Fibroblast of skin of abdomen (primary cell): ENCODE data around the gene OR2V1.
A peak's percentile ranks its signal among the peaks of the same experiment; 100 is the strongest.
"Not testable (repeated sequence)": the region's sequence is repeated elsewhere in the genome, so short reads cannot be mapped to it uniquely, and the experiment has no call there.

Experiments used
- DNase-seq: peaks from one replicate; pipeline ENCODE4 v3.0.0-alpha.2; 2013

The OR2V1 gene

DNA sequence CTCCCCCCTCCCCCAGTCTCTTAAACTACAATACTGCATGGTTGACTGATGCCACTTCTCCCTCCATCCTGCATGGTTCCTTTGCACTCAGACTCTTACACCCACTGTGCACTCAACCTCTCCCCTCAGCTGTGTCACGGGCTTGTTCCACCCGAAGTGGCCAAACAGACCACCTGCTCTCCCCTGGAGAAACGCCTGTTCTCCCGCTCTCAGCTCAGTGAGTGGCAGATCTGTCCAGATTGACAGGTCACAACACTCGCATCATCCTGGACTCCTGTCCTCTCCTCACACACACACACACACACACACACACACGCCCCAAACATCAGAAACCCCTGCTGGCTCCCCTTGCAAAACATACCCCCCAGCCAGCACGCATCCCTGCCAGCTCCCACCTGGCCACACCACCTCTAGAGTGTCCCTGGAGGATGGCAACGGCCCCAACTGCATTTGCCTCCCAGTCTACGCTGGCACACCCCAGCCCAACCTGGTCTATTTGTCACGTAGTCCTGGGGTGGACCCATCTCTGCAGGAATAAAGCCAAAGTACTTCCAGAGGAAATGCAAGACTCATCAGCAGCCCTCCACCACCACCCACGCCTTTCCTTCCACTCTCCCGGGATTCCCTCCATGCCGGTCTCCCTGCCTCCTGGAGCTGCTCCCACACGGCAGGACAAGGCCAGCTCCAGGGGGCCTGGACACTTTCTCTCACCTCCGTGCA is 2.9 kb downstream of the OR2V1 start:
- no peak for DNase-seq

DNA sequence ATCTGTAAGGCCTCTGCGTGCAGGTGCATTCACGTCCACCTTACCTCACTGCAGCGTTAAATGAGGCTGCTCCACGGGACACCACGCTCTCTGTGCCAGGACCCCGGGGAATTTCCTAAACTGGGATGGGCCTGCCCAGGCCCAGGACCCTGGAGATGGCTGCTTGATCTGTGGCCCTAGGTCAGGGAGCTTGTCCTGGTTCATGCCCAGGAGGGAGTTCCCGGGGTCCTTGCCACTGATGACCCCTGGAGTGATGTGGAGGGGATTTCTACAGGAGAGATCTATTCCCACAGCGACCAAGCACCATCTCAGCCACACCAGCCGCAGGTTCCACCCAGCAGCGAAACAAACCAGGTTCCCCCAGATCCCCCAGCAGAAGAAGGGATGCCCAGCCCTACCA is 3.5 kb downstream of the OR2V1 start:
- DNase-seq = no peak

DNA sequence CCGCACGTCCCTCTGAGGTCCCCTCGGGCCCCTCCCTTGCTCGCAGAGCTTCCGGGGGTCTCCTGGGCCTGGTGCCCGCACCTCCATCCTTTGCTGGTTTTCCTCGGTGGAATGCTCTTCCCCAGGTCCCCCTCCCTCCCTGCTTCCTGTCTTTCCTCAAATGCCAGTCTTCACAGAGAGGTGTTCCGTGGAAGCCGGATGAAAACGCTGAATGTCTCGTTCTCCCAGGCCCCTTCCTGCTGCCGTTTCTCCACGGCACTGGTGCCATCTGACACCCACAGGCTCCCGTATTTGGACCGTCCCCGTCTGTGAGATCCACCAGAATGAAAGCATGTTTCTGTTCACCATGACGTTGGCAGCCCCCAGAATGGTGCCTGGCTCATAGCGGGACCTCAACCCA is 4.1 kb downstream of the OR2V1 start:
- DNase-seq = no peak

- no peak for DNase-seq
These were observed 6.4 kb downstream of the OR2V1 start for GRCh38 chr5:181124526-181124925.

DNA sequence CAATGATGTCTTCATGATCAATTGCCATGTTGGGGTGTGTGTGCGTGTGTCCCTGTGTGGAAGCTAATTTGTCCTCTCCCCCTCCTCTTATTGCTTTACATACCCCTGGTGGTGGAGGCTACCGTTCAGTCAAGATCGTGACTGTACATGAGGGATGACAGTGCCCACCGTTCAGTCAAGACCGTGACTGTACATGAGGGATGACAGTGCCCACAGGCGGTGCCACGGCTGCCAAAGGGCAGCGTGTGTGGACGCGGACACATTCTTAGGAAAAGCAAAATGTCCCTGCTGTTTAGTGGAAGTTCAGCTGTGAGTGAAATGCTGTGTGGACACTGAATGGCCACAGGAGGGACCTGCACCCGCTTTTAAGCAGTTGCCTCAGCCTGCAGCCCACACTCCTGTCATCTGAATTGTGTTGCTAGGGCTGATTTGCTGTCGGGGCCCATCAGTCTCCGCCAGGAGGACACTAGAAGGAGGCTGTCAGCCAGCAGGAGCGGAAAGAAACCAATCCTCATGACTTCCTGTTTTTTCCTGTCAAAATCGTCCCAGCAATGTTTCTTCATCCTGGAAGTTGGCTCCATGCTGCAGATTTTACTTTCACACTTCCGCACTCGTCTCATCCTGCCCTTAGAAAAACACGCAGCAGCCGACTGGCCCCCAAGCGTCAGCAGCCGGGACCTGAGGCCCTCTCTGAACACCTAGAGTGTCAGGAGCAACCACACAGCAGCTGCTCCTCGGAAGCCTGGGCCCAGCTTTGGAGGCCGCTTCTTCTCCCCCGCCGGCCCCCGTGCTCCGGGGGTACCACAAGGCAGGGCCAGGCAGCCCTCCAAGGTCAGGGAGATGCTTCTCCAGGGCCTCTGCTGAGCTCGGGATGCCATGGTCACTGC is 9.1 kb downstream of the OR2V1 start:
- DNase-seq = no peak

GRCh38 chr5:181120761-181121160 is 10.2 kb downstream of the OR2V1 start:
- DNase-seq = peak; percentile 7

GRCh38 chr5:181120306-181120705 is 10.7 kb downstream of the OR2V1 start:
- peak; percentile 54 for DNase-seq

DNA sequence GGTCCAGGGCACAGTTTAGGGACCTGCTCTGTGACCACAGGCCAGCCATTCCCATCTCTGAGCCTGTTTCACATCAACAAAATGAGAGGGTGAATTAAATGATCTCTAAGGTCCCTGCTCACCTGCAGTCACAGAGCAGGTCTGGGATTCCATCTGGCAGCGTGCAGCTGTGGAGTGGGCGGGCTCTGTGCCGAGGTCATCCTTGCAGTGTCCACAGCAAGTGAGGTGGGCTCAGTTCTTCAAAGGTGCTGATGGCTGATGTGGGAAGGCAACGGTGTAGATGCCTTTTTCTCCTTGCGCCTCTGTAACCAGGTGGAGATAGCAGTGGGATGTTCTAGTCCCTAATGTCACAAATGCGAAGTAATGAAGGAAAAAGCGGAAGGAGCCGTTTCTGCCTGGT is 11.9 kb downstream of the OR2V1 start:
- no peak for DNase-seq

GRCh38 chr5:181118369-181118768 is 12.6 kb downstream of the OR2V1 start:
- no peak for DNase-seq

DNA sequence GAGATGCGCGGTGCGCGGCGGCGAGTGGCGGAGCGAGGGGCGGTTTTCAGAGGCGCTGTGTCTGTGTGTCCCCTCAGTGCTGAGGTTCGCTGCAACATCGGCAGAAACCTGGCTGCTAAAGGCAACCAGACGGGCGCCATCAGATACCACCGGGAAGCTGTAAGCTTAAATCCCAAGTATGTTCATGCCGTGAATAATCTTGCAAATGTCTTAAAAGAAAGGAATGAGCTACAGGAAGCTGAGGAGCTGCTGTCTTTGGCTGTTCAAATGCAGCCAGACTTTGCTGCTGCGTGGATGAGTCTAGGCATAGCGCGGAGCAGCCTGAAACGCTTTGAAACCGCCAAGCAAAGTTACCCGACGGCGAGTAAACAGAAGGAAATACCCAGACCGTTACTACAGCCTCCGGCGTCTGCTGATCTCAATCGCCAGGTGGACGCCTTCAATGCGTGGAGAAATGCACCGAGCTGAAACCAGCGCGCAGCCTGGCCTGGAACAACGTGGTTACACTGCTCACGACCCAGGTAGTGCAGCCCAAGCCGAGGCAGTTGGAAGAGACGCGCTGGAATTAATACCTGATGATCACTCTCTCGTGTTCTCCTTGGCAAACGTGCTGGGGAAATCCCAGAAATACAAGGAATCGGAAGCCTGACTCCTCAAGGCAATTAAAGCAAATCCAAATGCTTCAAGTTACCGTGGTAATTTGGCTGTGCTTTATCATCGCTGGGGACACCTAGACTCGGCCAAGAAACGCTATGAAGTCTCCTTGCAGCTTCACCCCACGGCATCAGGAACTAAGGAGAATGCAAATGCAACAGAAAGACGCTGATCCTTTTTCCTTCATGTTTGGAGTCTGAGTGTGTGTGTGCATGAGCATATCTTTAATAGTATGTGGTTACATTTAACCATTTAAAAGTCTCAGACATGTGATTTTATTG is 15.9 kb downstream of the OR2V1 start:
- DNase-seq = peak; percentile 50

GRCh38 chr5:181114284-181114843 is 16.6 kb downstream of the OR2V1 start:
- DNase-seq = no peak

- DNase-seq = not testable (repeated sequence)
These were observed 17.4 kb downstream of the OR2V1 start for GRCh38 chr5:181113572-181113971.

- no peak for DNase-seq
These were observed 18.5 kb downstream of the OR2V1 start for GRCh38 chr5:181112476-181112875.

DNA sequence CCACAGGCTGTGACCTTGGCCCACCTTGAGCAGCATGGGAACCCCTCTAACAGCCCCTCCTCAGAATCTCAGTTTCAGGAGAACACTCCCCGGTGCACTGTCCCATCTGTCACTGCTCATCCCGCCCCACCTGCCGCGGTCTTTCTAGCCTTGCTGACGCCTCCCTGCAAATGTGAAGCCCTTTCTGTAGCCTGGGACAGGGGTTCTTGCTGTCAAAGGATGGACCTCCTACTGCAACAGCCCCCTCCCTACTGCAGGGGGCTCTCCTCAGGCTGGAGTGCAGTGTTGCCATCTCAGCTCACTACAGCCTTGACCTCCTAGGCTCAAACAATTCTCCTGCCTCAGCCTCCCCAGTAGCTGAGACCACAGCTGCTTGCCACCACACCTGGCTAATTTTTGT is 20.0 kb downstream of the OR2V1 start:
- no peak for DNase-seq

- no peak for DNase-seq
These were observed 21.4 kb downstream of the OR2V1 start for GRCh38 chr5:181109489-181110013.

DNA sequence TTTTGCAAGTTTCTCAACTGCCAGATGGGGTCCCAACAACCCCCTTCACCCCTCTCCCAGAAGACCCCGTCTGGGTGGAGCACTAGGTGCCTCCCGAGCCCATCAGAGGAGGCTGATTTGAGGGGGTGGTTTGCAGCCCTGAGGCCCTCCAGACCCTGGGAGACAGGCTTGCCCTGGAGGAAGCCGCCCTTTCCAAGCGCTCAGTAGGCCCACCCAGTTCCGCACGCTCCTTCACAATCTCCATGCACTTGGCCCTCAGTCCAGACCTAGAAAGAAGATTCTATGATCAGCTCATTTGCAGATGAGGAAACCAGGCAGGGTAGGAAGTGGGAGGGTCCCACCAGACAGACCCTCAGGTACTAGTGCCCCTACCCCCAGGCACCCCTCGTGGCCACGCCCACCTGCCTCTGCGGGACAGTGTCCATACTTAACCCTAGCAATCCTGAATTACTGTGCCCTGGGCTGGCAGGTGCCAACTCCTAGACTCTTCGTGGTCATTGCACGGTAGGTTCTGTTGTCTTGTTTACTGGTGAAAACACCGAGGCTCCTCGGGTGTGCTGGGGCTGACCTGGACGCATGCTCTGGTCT is 22.3 kb downstream of the OR2V1 start:
- DNase-seq = no peak

- DNase-seq = no peak
These were observed 23.3 kb downstream of the OR2V1 start for GRCh38 chr5:181107699-181108098.

- DNase-seq = no peak
These were observed 25.5 kb downstream of the OR2V1 start for GRCh38 chr5:181105391-181106025.

DNA sequence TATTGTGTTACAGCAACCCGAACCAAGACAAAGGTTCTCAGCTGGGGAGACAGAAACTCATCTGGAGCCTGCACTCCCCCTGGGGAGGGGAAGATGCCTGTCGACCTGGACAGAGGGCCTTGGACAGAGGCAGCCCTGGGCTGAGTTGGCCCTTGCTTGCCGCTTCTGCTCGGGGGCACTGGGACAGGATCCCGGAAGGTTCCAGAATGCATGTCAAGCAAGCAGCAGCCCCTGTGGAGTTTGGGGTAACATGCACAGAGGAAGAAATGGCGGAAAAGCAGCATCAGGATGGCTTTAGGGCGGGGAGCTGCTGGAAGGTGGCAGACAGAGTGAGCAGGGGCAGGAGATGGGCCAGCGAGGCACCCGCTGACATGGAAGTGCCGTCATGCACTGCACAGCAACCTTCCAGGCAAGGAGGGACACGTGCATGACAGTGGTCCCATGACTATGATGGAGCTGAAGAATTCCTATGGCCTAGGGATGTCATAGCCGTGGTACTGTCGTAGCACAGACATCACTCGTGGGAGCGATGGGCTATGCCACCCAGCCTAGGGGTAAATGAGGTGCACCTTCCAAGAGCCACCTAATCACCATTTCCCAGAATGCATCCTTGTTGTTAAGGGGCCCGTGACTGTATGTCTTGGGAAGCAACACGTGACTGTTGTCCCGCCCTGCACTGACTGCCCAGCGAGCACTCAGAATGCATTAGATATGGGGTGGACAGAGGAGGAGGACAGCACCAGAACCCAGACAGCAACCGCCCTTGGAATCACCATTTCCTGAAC is 26.2 kb downstream of the OR2V1 start:
- DNase-seq = not testable (repeated sequence)

GRCh38 chr5:181104259-181104568 is 26.8 kb downstream of the OR2V1 start:
- DNase-seq = not testable (repeated sequence)
